Measurements from ENCODE around the gene CLASP1. TPM values are rescaled to one million over a fixed set of nuclear protein-coding genes. Genes with fewer than 3 reads are reported as not detected.

The CLASP1 gene
- polyA plus RNA-seq, 1 donor (not counting 4 experiments of a cell fraction or from before 2014, with no cell fraction given): 16.7 TPM

DNA sequence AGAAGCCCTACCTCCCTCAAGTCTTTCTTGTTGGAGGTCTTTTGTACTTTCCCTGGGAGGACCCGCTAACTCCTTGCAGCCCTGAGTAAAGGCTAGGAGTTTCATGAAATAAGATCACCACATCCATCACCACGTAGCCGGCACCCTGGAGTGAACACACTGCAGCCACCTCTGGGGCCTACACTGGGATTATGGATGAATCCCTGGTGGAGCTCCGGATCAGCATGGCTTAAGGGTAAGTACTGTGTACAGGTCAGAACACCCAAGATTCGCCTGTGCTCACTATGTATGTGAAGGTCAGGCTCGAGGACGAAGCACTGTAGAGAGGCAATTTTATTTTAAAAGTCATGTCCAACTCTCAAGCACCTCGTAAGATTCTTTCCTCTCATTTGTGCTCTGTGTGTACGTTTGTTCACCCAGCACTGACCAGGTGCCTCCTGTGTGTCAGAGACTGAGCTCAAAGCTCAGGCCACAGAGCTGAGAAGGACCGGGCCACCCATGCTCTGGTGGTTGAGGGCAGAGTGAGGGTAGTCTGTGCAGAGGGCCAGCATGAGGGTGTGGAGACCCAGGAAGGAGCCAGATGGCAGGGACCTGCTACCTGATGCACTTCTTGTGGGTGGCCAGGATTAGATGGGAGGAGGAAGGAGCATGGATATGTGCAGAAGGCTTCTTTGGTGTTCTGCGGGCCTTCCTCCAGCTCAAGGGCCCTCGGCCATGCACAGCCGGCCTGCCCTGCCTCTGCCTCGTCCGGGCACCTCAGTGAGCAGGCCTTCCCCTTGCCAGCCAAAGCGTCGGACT, 297.5 kb downstream of the CLASP1 start:
- H4K20me1 ChIP-seq (ENCODE audit: control insufficient read depth, extremely low read depth, insufficient read depth, low read length): no peaks in the 10 kb centered on the region
- H3K9me1 ChIP-seq (ENCODE audit: control insufficient read depth, extremely low read depth, insufficient read depth, low read length): no peaks in the 10 kb centered on the region
- H3K4me2 ChIP-seq (ENCODE audit: control insufficient read depth, extremely low read depth, insufficient read depth, low read depth, low read length): no peak overlapping the region
- peaks cover 37 to 51% of the 10 kb centered on the region in 2 experiments for H3K36me3 ChIP-seq (ENCODE audit: control insufficient read depth in 2 of 2, extremely low read depth in 1 of 2, insufficient read depth in 2 of 2, low read length in 2 of 2)
- dilution Hi-C loops (cut with MboI; ENCODE audit: extremely low pct_ligation_motif_present, low sequenced_read_pairs): no loop called here
- FAIRE-seq (no peak), DNase-seq (ENCODE audit: low read depth, low spot score) (no peak)
- no peaks in the 10 kb centered on the region for H3K79me2 ChIP-seq (ENCODE audit: control insufficient read depth, insufficient read depth, low read length)
- H3K4me3 ChIP-seq (ENCODE audit: control insufficient read depth in 2 of 3, extremely low read depth in 1 of 3, insufficient read depth in 2 of 3, low read depth in 1 of 3, low read length in 3 of 3): no peak overlapping the region
- no peaks in the 10 kb centered on the region for H3K4me1 ChIP-seq (ENCODE audit: control insufficient read depth, extremely low read depth, insufficient read depth, low read length)
- H3K9ac ChIP-seq (ENCODE audit: control insufficient read depth, extremely low read depth, insufficient read depth, low read length): no peak overlapping the region
- H3K27ac ChIP-seq (ENCODE audit: control insufficient read depth, insufficient read depth, low read length): no peak overlapping the region
- TF ChIP-seq, protein P1, sequence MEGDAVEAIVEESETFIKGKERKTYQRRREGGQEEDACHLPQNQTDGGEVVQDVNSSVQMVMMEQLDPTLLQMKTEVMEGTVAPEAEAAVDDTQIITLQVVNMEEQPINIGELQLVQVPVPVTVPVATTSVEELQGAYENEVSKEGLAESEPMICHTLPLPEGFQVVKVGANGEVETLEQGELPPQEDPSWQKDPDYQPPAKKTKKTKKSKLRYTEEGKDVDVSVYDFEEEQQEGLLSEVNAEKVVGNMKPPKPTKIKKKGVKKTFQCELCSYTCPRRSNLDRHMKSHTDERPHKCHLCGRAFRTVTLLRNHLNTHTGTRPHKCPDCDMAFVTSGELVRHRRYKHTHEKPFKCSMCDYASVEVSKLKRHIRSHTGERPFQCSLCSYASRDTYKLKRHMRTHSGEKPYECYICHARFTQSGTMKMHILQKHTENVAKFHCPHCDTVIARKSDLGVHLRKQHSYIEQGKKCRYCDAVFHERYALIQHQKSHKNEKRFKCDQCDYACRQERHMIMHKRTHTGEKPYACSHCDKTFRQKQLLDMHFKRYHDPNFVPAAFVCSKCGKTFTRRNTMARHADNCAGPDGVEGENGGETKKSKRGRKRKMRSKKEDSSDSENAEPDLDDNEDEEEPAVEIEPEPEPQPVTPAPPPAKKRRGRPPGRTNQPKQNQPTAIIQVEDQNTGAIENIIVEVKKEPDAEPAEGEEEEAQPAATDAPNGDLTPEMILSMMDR (optimal IDR thresholded peaks at IDR 0.05 in 1 of 3, IDR thresholded peaks at IDR 0.05 in 1 of 3, conservative IDR thresholded peaks at IDR 0.05 in 1 of 3; ENCODE audit: extremely low read depth in 1 of 3, insufficient read depth in 2 of 3, low read length in 3 of 3): no peak
- TF ChIP-seq EZH2 (IDR thresholded peaks at IDR 0.05; ENCODE audit: low read length): no peak
- no peak overlapping the region for H2AFZ ChIP-seq (ENCODE audit: control insufficient read depth, low read length)
- H3K27me3 ChIP-seq (ENCODE audit: control insufficient read depth, extremely low read depth, insufficient read depth, low read length): no peaks in the 10 kb centered on the region
- no peaks in the 10 kb centered on the region for H3K9me3 ChIP-seq (ENCODE audit: control insufficient read depth, low read depth, low read length)

DNA sequence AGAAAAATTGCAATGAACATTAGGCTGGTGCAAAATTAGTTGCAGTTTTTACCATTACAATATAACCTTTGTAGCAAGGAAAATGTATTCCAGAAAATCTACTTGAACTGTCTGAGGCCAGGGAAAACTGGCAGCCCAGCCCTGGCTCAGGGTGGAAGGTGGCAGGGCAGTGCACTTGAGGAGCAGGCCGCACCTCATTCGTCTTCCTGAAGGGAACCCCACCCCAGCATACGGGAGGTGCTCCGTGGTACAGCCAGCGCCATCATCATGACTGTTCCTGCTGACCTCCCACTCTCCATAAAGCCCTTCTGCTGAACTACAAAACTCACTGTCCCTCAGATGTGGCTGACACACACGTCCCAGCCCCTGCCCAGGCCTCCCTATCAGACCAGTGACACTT, 298.4 kb downstream of the CLASP1 start:
- no peaks in the 10 kb centered on the region for H3K79me2 ChIP-seq (ENCODE audit: control insufficient read depth, insufficient read depth, low read length)
- H3K4me2 ChIP-seq (ENCODE audit: control insufficient read depth, extremely low read depth, insufficient read depth, low read depth, low read length): no peak overlapping the region
- H3K9ac ChIP-seq (ENCODE audit: control insufficient read depth, extremely low read depth, insufficient read depth, low read length): no peak overlapping the region
- no peak overlapping the region for H3K27ac ChIP-seq (ENCODE audit: control insufficient read depth, insufficient read depth, low read length)
- TF ChIP-seq EZH2 (IDR thresholded peaks at IDR 0.05; ENCODE audit: low read length): no peak
- TF ChIP-seq, protein P1 (optimal IDR thresholded peaks at IDR 0.05 in 1 of 3, IDR thresholded peaks at IDR 0.05 in 1 of 3, conservative IDR thresholded peaks at IDR 0.05 in 1 of 3; ENCODE audit: extremely low read depth in 1 of 3, insufficient read depth in 2 of 3, low read length in 3 of 3): no peak
- H3K4me1 ChIP-seq (ENCODE audit: control insufficient read depth, extremely low read depth, insufficient read depth, low read length): no peaks in the 10 kb centered on the region
- no peaks in the 10 kb centered on the region for H4K20me1 ChIP-seq (ENCODE audit: control insufficient read depth, extremely low read depth, insufficient read depth, low read length)
- H3K4me3 ChIP-seq (ENCODE audit: control insufficient read depth in 2 of 3, extremely low read depth in 1 of 3, insufficient read depth in 2 of 3, low read depth in 1 of 3, low read length in 3 of 3): no peak overlapping the region
- FAIRE-seq: no peak
- no peaks in the 10 kb centered on the region for H3K27me3 ChIP-seq (ENCODE audit: control insufficient read depth, extremely low read depth, insufficient read depth, low read length)
- no peak for DNase-seq (ENCODE audit: low read depth, low spot score)
- dilution Hi-C loops (cut with MboI; ENCODE audit: extremely low pct_ligation_motif_present, low sequenced_read_pairs): no loop called here
- no peaks in the 10 kb centered on the region for H3K9me3 ChIP-seq (ENCODE audit: control insufficient read depth, low read depth, low read length)
- H3K9me1 ChIP-seq (ENCODE audit: control insufficient read depth, extremely low read depth, insufficient read depth, low read length): no peaks in the 10 kb centered on the region
- H2AFZ ChIP-seq (ENCODE audit: control insufficient read depth, low read length): no peak overlapping the region
- peaks cover 35 to 47% of the 10 kb centered on the region in 2 experiments for H3K36me3 ChIP-seq (ENCODE audit: control insufficient read depth in 2 of 2, extremely low read depth in 1 of 2, insufficient read depth in 2 of 2, low read length in 2 of 2)

All from keratinocyte (primary cell).